Upper lobe of right lung (tissue), 1 donor: ENCODE data around the gene CAMTA1. TPM values are rescaled to one million over a fixed set of nuclear protein-coding genes. Genes with fewer than 3 reads are reported as not detected.

Experiments used
- ATAC-seq: fragments of 200-7000 bp; cut with Tn5 transposase; one replicate; pipeline ENCODE4 v1.9.1; 2020; ENCODE audit warnings: mild to moderate bottlenecking, moderate library complexity
- DNase-seq: peaks from one replicate; pipeline ENCODE4 v3.0.0-alpha.2; 2020
- H3K27ac ChIP-seq: fragments of 200-600 bp; one replicate; pipeline ENCODE4 v1.8.0; 2022
- H3K27me3 ChIP-seq: fragments of 200-600 bp; one replicate; pipeline ENCODE4 v1.8.0; 2022; ENCODE audit warnings: mild to moderate bottlenecking
- H3K36me3 ChIP-seq: fragments of 200-600 bp; one replicate; pipeline ENCODE4 v1.8.0; 2022
- H3K4me1 ChIP-seq: fragments of 200-600 bp; one replicate; pipeline ENCODE4 v1.8.0; 2022
- H3K4me3 ChIP-seq: fragments of 200-600 bp; one replicate; pipeline ENCODE4 v1.8.0; 2022; ENCODE audit warnings: mild to moderate bottlenecking
- H3K9me3 ChIP-seq: fragments of 200-600 bp; one replicate; pipeline ENCODE4 v1.8.0; 2022
- intact Hi-C: fragments of 100-400 bp; cut with DNase I; formaldehyde crosslinking; loops from one replicate; pipeline ENCODE4 v1.11.0; 2022
- total RNA-seq: library from RNA; stranded (reverse); fragmentation: NEBNext Ultra II Directional; extraction: Animal tissue kit (Norgen Biotek cat#: 25700); gene quantifications from one replicate; pipeline ENCODE4 v1.2.1, GENCODE V29; 2021
- TF ChIP-seq, protein P1 (sequence below): fragments of 200-600 bp; IDR thresholded peaks from one replicate; pipeline ENCODE4 v1.8.0; 2022; ENCODE audit warnings: antibody characterized with exemption
- donor health status: DM: no; HTN: yes; CAD: no; lungs with severe emphysema.

Gene CAMTA1
- total RNA-seq, 1 donor from 2014 or later = 63.4 TPM

- H3K27me3 ChIP-seq = no peaks in the 10 kb centered on the region
- TF ChIP-seq, protein P1, sequence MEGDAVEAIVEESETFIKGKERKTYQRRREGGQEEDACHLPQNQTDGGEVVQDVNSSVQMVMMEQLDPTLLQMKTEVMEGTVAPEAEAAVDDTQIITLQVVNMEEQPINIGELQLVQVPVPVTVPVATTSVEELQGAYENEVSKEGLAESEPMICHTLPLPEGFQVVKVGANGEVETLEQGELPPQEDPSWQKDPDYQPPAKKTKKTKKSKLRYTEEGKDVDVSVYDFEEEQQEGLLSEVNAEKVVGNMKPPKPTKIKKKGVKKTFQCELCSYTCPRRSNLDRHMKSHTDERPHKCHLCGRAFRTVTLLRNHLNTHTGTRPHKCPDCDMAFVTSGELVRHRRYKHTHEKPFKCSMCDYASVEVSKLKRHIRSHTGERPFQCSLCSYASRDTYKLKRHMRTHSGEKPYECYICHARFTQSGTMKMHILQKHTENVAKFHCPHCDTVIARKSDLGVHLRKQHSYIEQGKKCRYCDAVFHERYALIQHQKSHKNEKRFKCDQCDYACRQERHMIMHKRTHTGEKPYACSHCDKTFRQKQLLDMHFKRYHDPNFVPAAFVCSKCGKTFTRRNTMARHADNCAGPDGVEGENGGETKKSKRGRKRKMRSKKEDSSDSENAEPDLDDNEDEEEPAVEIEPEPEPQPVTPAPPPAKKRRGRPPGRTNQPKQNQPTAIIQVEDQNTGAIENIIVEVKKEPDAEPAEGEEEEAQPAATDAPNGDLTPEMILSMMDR = no peak
- H3K27ac ChIP-seq = no peak overlapping the region
- intact Hi-C loops = no loop called here
- no peaks in the 10 kb centered on the region for H3K36me3 ChIP-seq
- no peak for DNase-seq
- no peak for ATAC-seq
- no peak overlapping the region for H3K4me3 ChIP-seq
- H3K9me3 ChIP-seq = no peaks in the 10 kb centered on the region
- no peaks in the 10 kb centered on the region for H3K4me1 ChIP-seq
These were observed 468.8 kb downstream of the CAMTA1 start for GRCh38 chr1:7253988-7254587.

DNA sequence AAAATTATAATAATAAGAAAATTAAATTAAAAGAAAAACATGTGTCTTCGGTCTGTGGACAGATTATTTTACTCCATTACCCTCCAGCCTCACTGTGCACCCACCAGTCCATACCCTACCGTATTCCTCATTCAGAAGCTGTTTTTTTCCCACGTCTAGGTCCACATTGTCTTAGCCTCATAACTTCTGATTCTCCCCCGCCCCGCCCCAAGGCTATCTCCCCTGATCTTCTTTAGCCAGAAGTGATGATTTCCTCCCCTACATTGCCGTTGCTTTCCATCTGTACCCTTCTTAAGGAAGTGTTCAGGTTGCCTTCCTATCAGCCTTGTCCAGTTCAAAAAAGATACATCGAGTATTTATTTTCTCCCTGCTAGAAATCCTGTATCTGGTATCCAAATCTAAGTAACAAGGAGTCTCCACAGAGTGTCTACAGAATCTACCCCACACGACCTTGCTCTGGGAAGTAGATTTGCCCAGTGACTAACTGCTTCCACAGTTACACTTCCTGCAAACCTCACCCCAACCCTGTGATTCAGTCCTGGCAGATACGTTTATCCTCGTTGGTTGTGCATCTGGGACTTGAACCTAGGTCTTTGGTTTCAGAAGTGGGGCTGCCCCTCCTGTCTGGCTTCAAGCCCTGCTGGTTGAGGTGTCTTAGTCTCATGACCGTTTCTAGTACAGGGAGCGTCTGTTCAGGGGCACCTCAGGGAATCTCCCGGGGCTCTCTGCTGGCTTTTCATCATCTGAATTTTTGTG is 470.2 kb downstream of the CAMTA1 start:
- DNase-seq (no peak), ATAC-seq (no peak)
- no peaks in the 10 kb centered on the region for H3K9me3 ChIP-seq
- H3K36me3 ChIP-seq = no peaks in the 10 kb centered on the region
- intact Hi-C loops = no loop called here
- TF ChIP-seq, protein P1 = no peak
- no peaks in the 10 kb centered on the region for H3K4me1 ChIP-seq
- no peak overlapping the region for H3K4me3 ChIP-seq
- H3K27me3 ChIP-seq = no peaks in the 10 kb centered on the region
- no peak overlapping the region for H3K27ac ChIP-seq

DNA sequence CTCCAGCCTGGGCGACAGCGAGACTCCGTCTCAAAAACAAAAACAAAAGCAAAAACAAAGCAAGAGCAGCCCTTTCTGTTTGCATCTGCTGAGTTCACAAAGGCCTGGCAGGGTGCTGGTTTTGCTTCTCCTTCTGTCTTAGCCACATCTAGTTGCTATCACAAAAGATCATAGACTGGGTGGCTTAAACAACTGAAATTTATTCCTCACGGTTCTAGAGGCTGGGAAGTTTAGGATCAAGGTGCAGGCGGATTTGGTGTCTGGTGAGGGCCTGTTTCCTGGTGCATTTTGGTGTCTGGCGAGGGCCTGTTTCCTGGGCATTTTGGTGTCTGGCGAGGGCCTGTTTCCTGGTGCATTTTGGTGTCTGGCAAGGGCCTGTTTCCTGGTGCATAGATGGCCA is 471.3 kb downstream of the CAMTA1 start:
- TF ChIP-seq, protein P1 = no peak
- Histone ChIP-seq H3K4me1 (no peaks in the 10 kb centered on the region), H3K27ac (no peak overlapping the region), H3K36me3 (no peaks in the 10 kb centered on the region), H3K27me3 (no peaks in the 10 kb centered on the region), H3K9me3 (no peaks in the 10 kb centered on the region), H3K4me3 (no peak overlapping the region)
- ATAC-seq (no peak), DNase-seq (no peak)
- intact Hi-C loops = no loop called here

GRCh38 chr1:7257225-7257624 is 472.0 kb downstream of the CAMTA1 start:
- DNase-seq (no peak), ATAC-seq (no peak)
- Histone ChIP-seq H3K4me3 (no peak overlapping the region), H3K36me3 (no peaks in the 10 kb centered on the region), H3K27ac (no peak overlapping the region), H3K9me3 (no peaks in the 10 kb centered on the region), H3K4me1 (no peaks in the 10 kb centered on the region), H3K27me3 (no peaks in the 10 kb centered on the region)
- intact Hi-C loops = no loop called here
- TF ChIP-seq, protein P1 = no peak

DNA sequence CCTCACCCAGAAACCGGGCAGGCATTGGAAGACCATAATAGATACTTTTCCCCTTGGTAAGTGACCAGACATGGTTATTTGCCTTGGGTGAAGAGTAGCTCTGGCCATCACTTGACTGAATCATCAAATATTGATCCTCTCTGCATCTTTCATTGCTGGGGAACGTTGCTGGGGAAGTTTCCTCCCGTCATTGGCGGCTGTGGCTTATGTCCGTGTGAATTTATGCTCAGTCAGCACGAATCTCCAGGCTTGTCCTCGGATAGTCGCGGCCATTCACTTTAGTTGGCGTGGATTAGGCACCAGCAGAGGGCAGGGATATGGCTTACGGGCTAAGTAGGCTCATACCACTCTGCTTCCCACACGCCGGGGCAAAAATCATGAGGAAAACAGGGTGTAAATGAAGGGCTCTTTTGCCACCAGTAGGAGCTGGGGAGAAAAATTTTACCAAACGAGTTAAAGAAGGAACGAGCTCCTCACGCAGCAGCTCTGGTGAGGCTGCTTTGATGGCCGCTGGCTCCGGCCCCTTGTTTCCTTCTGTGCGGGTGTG is 473.4 kb downstream of the CAMTA1 start:
- Histone ChIP-seq H3K36me3 (no peaks in the 10 kb centered on the region), H3K27me3 (no peaks in the 10 kb centered on the region), H3K27ac (no peak overlapping the region), H3K9me3 (no peaks in the 10 kb centered on the region), H3K4me3 (no peak overlapping the region), H3K4me1 (no peaks in the 10 kb centered on the region)
- TF ChIP-seq, protein P1 = no peak
- no peak for ATAC-seq
- no peak for DNase-seq
- intact Hi-C loops = no loop called here
